ENCODE measurements around the gene AKR1C3.

The AKR1C3 gene

GRCh38 chr10:5142199-5142598 lies 48.0 kb downstream of the AKR1C3 start:
- DNase-seq: no peak

- no peak for DNase-seq
These were observed 48.9 kb downstream of the AKR1C3 start for GRCh38 chr10:5143137-5143536.

GRCh38 chr10:5146920-5147254 lies 52.7 kb downstream of the AKR1C3 start:
- no peak for DNase-seq

- no peak for DNase-seq
These were observed 53.2 kb downstream of the AKR1C3 start for GRCh38 chr10:5147255-5147980.

GRCh38 chr10:5147981-5148677 lies 53.9 kb downstream of the AKR1C3 start:
- no peak for DNase-seq

- DNase-seq: no peak
These were observed 54.4 kb downstream of the AKR1C3 start for GRCh38 chr10:5148678-5149032.

- DNase-seq: no peak
These were observed 56.9 kb downstream of the AKR1C3 start for GRCh38 chr10:5151076-5151475.

- DNase-seq: no peak
These were observed 61.7 kb downstream of the AKR1C3 start for GRCh38 chr10:5155951-5156350.

Data from CD4-positive, alpha-beta T cell treated with Interferon alpha-2 for 1 hour (primary cell).